Measurements from ENCODE around the gene SERINC3. TPM values are rescaled to one million over a fixed set of nuclear protein-coding genes. Genes with fewer than 3 reads are reported as not detected.

SERINC3 gene
- polyA plus RNA-seq, 1 donor (not counting 4 experiments of a cell fraction or from before 2014, with no cell fraction given), result 118 TPM

- Histone ChIP-seq H4K20me1 (ENCODE audit: control insufficient read depth, extremely low read depth, insufficient read depth, low read length) (no peaks in the 10 kb centered on the region), H2AFZ (ENCODE audit: control insufficient read depth, low read length) (no peak overlapping the region), H3K4me1 (ENCODE audit: control insufficient read depth, extremely low read depth, insufficient read depth, low read length) (peaks cover 2% of the 10 kb centered on the region), H3K9me3 (ENCODE audit: control insufficient read depth, low read depth, low read length) (no peaks in the 10 kb centered on the region), H3K9ac (ENCODE audit: control insufficient read depth, extremely low read depth, insufficient read depth, low read length) (no peak overlapping the region), H3K27ac (ENCODE audit: control insufficient read depth, insufficient read depth, low read length) (no peak overlapping the region), H3K4me3 (ENCODE audit: control insufficient read depth in 2 of 3, extremely low read depth in 1 of 3, insufficient read depth in 2 of 3, low read depth in 1 of 3, low read length in 3 of 3) (no peak overlapping the region), H3K79me2 (ENCODE audit: control insufficient read depth, insufficient read depth, low read length) (no peaks in the 10 kb centered on the region), H3K4me2 (ENCODE audit: control insufficient read depth, extremely low read depth, insufficient read depth, low read depth, low read length) (no peak overlapping the region), H3K27me3 (ENCODE audit: control insufficient read depth, extremely low read depth, insufficient read depth, low read length) (no peaks in the 10 kb centered on the region), H3K36me3 (ENCODE audit: control insufficient read depth in 2 of 2, extremely low read depth in 1 of 2, insufficient read depth in 2 of 2, low read length in 2 of 2) (peaks cover 32 to 43% of the 10 kb centered on the region in 2 experiments), H3K9me1 (ENCODE audit: control insufficient read depth, extremely low read depth, insufficient read depth, low read length) (no peaks in the 10 kb centered on the region)
- FAIRE-seq (no peak), DNase-seq (ENCODE audit: low read depth, low spot score) (no peak)
- dilution Hi-C loops (cut with MboI; ENCODE audit: extremely low pct_ligation_motif_present, low sequenced_read_pairs), result no loop called here
- TF ChIP-seq, protein P1, sequence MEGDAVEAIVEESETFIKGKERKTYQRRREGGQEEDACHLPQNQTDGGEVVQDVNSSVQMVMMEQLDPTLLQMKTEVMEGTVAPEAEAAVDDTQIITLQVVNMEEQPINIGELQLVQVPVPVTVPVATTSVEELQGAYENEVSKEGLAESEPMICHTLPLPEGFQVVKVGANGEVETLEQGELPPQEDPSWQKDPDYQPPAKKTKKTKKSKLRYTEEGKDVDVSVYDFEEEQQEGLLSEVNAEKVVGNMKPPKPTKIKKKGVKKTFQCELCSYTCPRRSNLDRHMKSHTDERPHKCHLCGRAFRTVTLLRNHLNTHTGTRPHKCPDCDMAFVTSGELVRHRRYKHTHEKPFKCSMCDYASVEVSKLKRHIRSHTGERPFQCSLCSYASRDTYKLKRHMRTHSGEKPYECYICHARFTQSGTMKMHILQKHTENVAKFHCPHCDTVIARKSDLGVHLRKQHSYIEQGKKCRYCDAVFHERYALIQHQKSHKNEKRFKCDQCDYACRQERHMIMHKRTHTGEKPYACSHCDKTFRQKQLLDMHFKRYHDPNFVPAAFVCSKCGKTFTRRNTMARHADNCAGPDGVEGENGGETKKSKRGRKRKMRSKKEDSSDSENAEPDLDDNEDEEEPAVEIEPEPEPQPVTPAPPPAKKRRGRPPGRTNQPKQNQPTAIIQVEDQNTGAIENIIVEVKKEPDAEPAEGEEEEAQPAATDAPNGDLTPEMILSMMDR (optimal IDR thresholded peaks at IDR 0.05 in 1 of 3, IDR thresholded peaks at IDR 0.05 in 1 of 3, conservative IDR thresholded peaks at IDR 0.05 in 1 of 3; ENCODE audit: extremely low read depth in 1 of 3, insufficient read depth in 2 of 3, low read length in 3 of 3), result no peak
- TF ChIP-seq EZH2 (IDR thresholded peaks at IDR 0.05; ENCODE audit: low read length), result no peak
These were observed 32.6 kb downstream of the SERINC3 start for GRCh38 chr20:44489223-44489622.

DNA sequence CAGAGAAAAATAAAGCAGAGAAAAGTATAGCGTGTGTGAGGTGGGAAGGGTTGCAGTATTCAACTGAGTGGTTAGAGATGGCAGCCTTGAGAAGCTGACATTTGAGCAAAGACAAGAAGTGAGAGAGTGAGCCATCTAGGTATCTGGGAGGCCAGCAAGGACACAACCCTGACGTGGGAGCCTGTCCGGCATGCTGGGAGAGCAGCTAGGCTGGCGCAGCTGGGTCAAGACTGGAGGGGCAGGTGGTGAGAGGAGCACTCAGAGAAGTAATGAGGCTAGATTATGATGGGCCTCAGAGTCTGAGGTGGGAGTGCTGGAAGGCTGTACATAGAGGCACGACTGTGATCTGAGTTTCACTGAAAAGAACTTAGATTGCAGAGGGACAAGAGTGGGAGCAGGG lies 33.3 kb downstream of the SERINC3 start:
- no peak for DNase-seq (ENCODE audit: low read depth, low spot score)
- dilution Hi-C loops (cut with MboI; ENCODE audit: extremely low pct_ligation_motif_present, low sequenced_read_pairs), result no loop called here
- Histone ChIP-seq H3K4me1 (ENCODE audit: control insufficient read depth, extremely low read depth, insufficient read depth, low read length) (no peaks in the 10 kb centered on the region), H3K9me1 (ENCODE audit: control insufficient read depth, extremely low read depth, insufficient read depth, low read length) (no peaks in the 10 kb centered on the region), H4K20me1 (ENCODE audit: control insufficient read depth, extremely low read depth, insufficient read depth, low read length) (no peaks in the 10 kb centered on the region), H3K79me2 (ENCODE audit: control insufficient read depth, insufficient read depth, low read length) (no peaks in the 10 kb centered on the region), H3K4me3 (ENCODE audit: control insufficient read depth in 2 of 3, extremely low read depth in 1 of 3, insufficient read depth in 2 of 3, low read depth in 1 of 3, low read length in 3 of 3) (no peak overlapping the region), H3K27ac (ENCODE audit: control insufficient read depth, insufficient read depth, low read length) (no peak overlapping the region), H3K4me2 (ENCODE audit: control insufficient read depth, extremely low read depth, insufficient read depth, low read depth, low read length) (no peak overlapping the region), H3K9me3 (ENCODE audit: control insufficient read depth, low read depth, low read length) (no peaks in the 10 kb centered on the region), H2AFZ (ENCODE audit: control insufficient read depth, low read length) (no peak overlapping the region), H3K9ac (ENCODE audit: control insufficient read depth, extremely low read depth, insufficient read depth, low read length) (no peak overlapping the region), H3K36me3 (ENCODE audit: control insufficient read depth in 2 of 2, extremely low read depth in 1 of 2, insufficient read depth in 2 of 2, low read length in 2 of 2) (peaks cover 30 to 42% of the 10 kb centered on the region in 2 experiments), H3K27me3 (ENCODE audit: control insufficient read depth, extremely low read depth, insufficient read depth, low read length) (no peaks in the 10 kb centered on the region)
- no peak for FAIRE-seq
- TF ChIP-seq EZH2 (IDR thresholded peaks at IDR 0.05; ENCODE audit: low read length), result no peak
- TF ChIP-seq, protein P1 (optimal IDR thresholded peaks at IDR 0.05 in 1 of 3, IDR thresholded peaks at IDR 0.05 in 1 of 3, conservative IDR thresholded peaks at IDR 0.05 in 1 of 3; ENCODE audit: extremely low read depth in 1 of 3, insufficient read depth in 2 of 3, low read length in 3 of 3), result no peak
